ENCODE results near the gene SERINC2. TPM values are rescaled to one million over a fixed set of nuclear protein-coding genes. Genes with fewer than 3 reads are reported as not detected.

The SERINC2 gene
- polyA plus RNA-seq, 1 donor (not counting 4 experiments of a cell fraction or from before 2014, with no cell fraction given): 171 TPM

GRCh38 chr1:31373897-31374486 lies 39.0 kb upstream of the SERINC2 start:
- FAIRE-seq: no peak
- Histone ChIP-seq H3K36me3 (ENCODE audit: control insufficient read depth in 2 of 2, extremely low read depth in 1 of 2, insufficient read depth in 2 of 2, low read length in 2 of 2) (no peaks in the 10 kb centered on the region), H3K4me2 (ENCODE audit: control insufficient read depth, extremely low read depth, insufficient read depth, low read depth, low read length) (no peak overlapping the region), H3K27me3 (ENCODE audit: control insufficient read depth, extremely low read depth, insufficient read depth, low read length) (no peaks in the 10 kb centered on the region), H3K79me2 (ENCODE audit: control insufficient read depth, insufficient read depth, low read length) (no peaks in the 10 kb centered on the region), H3K9me1 (ENCODE audit: control insufficient read depth, extremely low read depth, insufficient read depth, low read length) (no peaks in the 10 kb centered on the region), H3K4me1 (ENCODE audit: control insufficient read depth, extremely low read depth, insufficient read depth, low read length) (peaks cover 19% of the 10 kb centered on the region), H3K9me3 (ENCODE audit: control insufficient read depth, low read depth, low read length) (no peaks in the 10 kb centered on the region), H2AFZ (ENCODE audit: control insufficient read depth, low read length) (peak overlapping the region; percentile 39), H4K20me1 (ENCODE audit: control insufficient read depth, extremely low read depth, insufficient read depth, low read length) (no peaks in the 10 kb centered on the region), H3K27ac (ENCODE audit: control insufficient read depth, insufficient read depth, low read length) (no peak overlapping the region), H3K9ac (ENCODE audit: control insufficient read depth, extremely low read depth, insufficient read depth, low read length) (no peak overlapping the region), H3K4me3 (ENCODE audit: control insufficient read depth in 2 of 3, extremely low read depth in 1 of 3, insufficient read depth in 2 of 3, low read depth in 1 of 3, low read length in 3 of 3) (no peak overlapping the region)
- no peak for DNase-seq (ENCODE audit: low read depth, low spot score)
- TF ChIP-seq CTCF (optimal IDR thresholded peaks at IDR 0.05 in 1 of 3, IDR thresholded peaks at IDR 0.05 in 1 of 3, conservative IDR thresholded peaks at IDR 0.05 in 1 of 3; ENCODE audit: extremely low read depth in 1 of 3, insufficient read depth in 2 of 3, low read length in 3 of 3): no peak
- TF ChIP-seq EZH2 (IDR thresholded peaks at IDR 0.05; ENCODE audit: low read length): no peak
- dilution Hi-C loops (cut with MboI; ENCODE audit: extremely low pct_ligation_motif_present, low sequenced_read_pairs): no loop called here

- TF ChIP-seq CTCF (optimal IDR thresholded peaks at IDR 0.05 in 1 of 3, IDR thresholded peaks at IDR 0.05 in 1 of 3, conservative IDR thresholded peaks at IDR 0.05 in 1 of 3; ENCODE audit: extremely low read depth in 1 of 3, insufficient read depth in 2 of 3, low read length in 3 of 3) (no peak), EZH2 (IDR thresholded peaks at IDR 0.05; ENCODE audit: low read length) (no peak)
- H3K79me2 ChIP-seq (ENCODE audit: control insufficient read depth, insufficient read depth, low read length): no peaks in the 10 kb centered on the region
- dilution Hi-C loops (cut with MboI; ENCODE audit: extremely low pct_ligation_motif_present, low sequenced_read_pairs): no loop called here
- DNase-seq (ENCODE audit: low read depth, low spot score): no peak
- H3K36me3 ChIP-seq (ENCODE audit: control insufficient read depth in 2 of 2, extremely low read depth in 1 of 2, insufficient read depth in 2 of 2, low read length in 2 of 2): no peaks in the 10 kb centered on the region
- no peaks in the 10 kb centered on the region for H4K20me1 ChIP-seq (ENCODE audit: control insufficient read depth, extremely low read depth, insufficient read depth, low read length)
- H3K9ac ChIP-seq (ENCODE audit: control insufficient read depth, extremely low read depth, insufficient read depth, low read length): no peak overlapping the region
- H3K9me3 ChIP-seq (ENCODE audit: control insufficient read depth, low read depth, low read length): no peaks in the 10 kb centered on the region
- no peak overlapping the region for H3K4me2 ChIP-seq (ENCODE audit: control insufficient read depth, extremely low read depth, insufficient read depth, low read depth, low read length)
- H3K9me1 ChIP-seq (ENCODE audit: control insufficient read depth, extremely low read depth, insufficient read depth, low read length): no peaks in the 10 kb centered on the region
- no peak for FAIRE-seq
- H3K27me3 ChIP-seq (ENCODE audit: control insufficient read depth, extremely low read depth, insufficient read depth, low read length): no peaks in the 10 kb centered on the region
- no peak overlapping the region for H3K27ac ChIP-seq (ENCODE audit: control insufficient read depth, insufficient read depth, low read length)
- no peak overlapping the region for H3K4me3 ChIP-seq (ENCODE audit: control insufficient read depth in 2 of 3, extremely low read depth in 1 of 3, insufficient read depth in 2 of 3, low read depth in 1 of 3, low read length in 3 of 3)
- peaks cover 19% of the 10 kb centered on the region for H3K4me1 ChIP-seq (ENCODE audit: control insufficient read depth, extremely low read depth, insufficient read depth, low read length)
- no peak overlapping the region for H2AFZ ChIP-seq (ENCODE audit: control insufficient read depth, low read length)
Observed at GRCh38 chr1:31374511-31375196, 38.4 kb upstream of the SERINC2 start.
